ENCODE results near the gene CHCHD6.

CHCHD6 gene

GRCh38 chr3:126935756-126936509, 231.9 kb downstream of the CHCHD6 start:
- Histone ChIP-seq H3K27ac (ENCODE audit: low read depth, low read length, severe bottlenecking) (no peak overlapping the region), H3K9me3 (ENCODE audit: control insufficient read depth, low read length) (no peaks in the 10 kb centered on the region), H3K4me3 (ENCODE audit: extremely low read depth, insufficient read depth, low read length, poor library complexity, severe bottlenecking) (no peak overlapping the region), H3K36me3 (ENCODE audit: control insufficient read depth, insufficient read depth, low read length) (no peaks in the 10 kb centered on the region), H3K4me1 (ENCODE audit: control insufficient read depth, insufficient read depth, low read length, poor library complexity, severe bottlenecking) (peaks cover 62% of the 10 kb centered on the region)
- 100% methylated on average over 2 to 3 of the region's 4 CpGs for WGBS, 2 experiments (ENCODE audit: insufficient coverage in 2 of 2)

GRCh38 chr3:126936853-126937425, 232.9 kb downstream of the CHCHD6 start:
- H3K36me3 ChIP-seq (ENCODE audit: control insufficient read depth, insufficient read depth, low read length) = no peaks in the 10 kb centered on the region
- no peak overlapping the region for H3K27ac ChIP-seq (ENCODE audit: low read depth, low read length, severe bottlenecking)
- H3K4me3 ChIP-seq (ENCODE audit: extremely low read depth, insufficient read depth, low read length, poor library complexity, severe bottlenecking) = no peak overlapping the region
- 91 to 94% methylated on average over 5 of the region's 6 CpGs for WGBS, 2 experiments (ENCODE audit: insufficient coverage in 2 of 2)
- H3K4me1 ChIP-seq (ENCODE audit: control insufficient read depth, insufficient read depth, low read length, poor library complexity, severe bottlenecking) = peaks cover 52% of the 10 kb centered on the region
- no peaks in the 10 kb centered on the region for H3K9me3 ChIP-seq (ENCODE audit: control insufficient read depth, low read length)

- H3K27ac ChIP-seq (ENCODE audit: low read depth, low read length, severe bottlenecking) = no peak overlapping the region
- H3K36me3 ChIP-seq (ENCODE audit: control insufficient read depth, insufficient read depth, low read length) = no peaks in the 10 kb centered on the region
- peaks cover 46% of the 10 kb centered on the region for H3K4me1 ChIP-seq (ENCODE audit: control insufficient read depth, insufficient read depth, low read length, poor library complexity, severe bottlenecking)
- WGBS, 2 experiments (ENCODE audit: insufficient coverage in 2 of 2) = 89 to 100% methylated on average over 2 of the region's 2 CpGs
- H3K9me3 ChIP-seq (ENCODE audit: control insufficient read depth, low read length) = no peaks in the 10 kb centered on the region
- no peak overlapping the region for H3K4me3 ChIP-seq (ENCODE audit: extremely low read depth, insufficient read depth, low read length, poor library complexity, severe bottlenecking)
These were observed 233.5 kb downstream of the CHCHD6 start for GRCh38 chr3:126937533-126937932.

GRCh38 chr3:126937973-126938372, 233.9 kb downstream of the CHCHD6 start:
- Histone ChIP-seq H3K4me3 (ENCODE audit: extremely low read depth, insufficient read depth, low read length, poor library complexity, severe bottlenecking) (no peak overlapping the region), H3K4me1 (ENCODE audit: control insufficient read depth, insufficient read depth, low read length, poor library complexity, severe bottlenecking) (peaks cover 42% of the 10 kb centered on the region), H3K9me3 (ENCODE audit: control insufficient read depth, low read length) (no peaks in the 10 kb centered on the region), H3K36me3 (ENCODE audit: control insufficient read depth, insufficient read depth, low read length) (no peaks in the 10 kb centered on the region), H3K27ac (ENCODE audit: low read depth, low read length, severe bottlenecking) (no peak overlapping the region)
- WGBS, 2 experiments (ENCODE audit: insufficient coverage in 2 of 2) = 94 to 95% methylated on average over 6 to 7 of the region's 7 CpGs

- H3K4me1 ChIP-seq (ENCODE audit: control insufficient read depth, insufficient read depth, low read length, poor library complexity, severe bottlenecking) = peaks cover 34% of the 10 kb centered on the region
- no peaks in the 10 kb centered on the region for H3K9me3 ChIP-seq (ENCODE audit: control insufficient read depth, low read length)
- H3K4me3 ChIP-seq (ENCODE audit: extremely low read depth, insufficient read depth, low read length, poor library complexity, severe bottlenecking) = no peak overlapping the region
- H3K27ac ChIP-seq (ENCODE audit: low read depth, low read length, severe bottlenecking) = no peak overlapping the region
- H3K36me3 ChIP-seq (ENCODE audit: control insufficient read depth, insufficient read depth, low read length) = no peaks in the 10 kb centered on the region
- WGBS, 2 experiments (ENCODE audit: insufficient coverage in 2 of 2) = 83 to 84% methylated on average over 8 of the region's 8 CpGs
These were observed 234.7 kb downstream of the CHCHD6 start for GRCh38 chr3:126938520-126939337.

GRCh38 chr3:126939338-126939718, 235.3 kb downstream of the CHCHD6 start:
- no peak overlapping the region for H3K27ac ChIP-seq (ENCODE audit: low read depth, low read length, severe bottlenecking)
- WGBS, 2 experiments (ENCODE audit: insufficient coverage in 2 of 2) = 55 to 73% methylated on average over 3 of the region's 4 CpGs

GRCh38 chr3:126939733-126940132, 235.7 kb downstream of the CHCHD6 start:
- WGBS, 2 experiments (ENCODE audit: insufficient coverage in 2 of 2) = no CpG with 5 or more reads among the region's 3 CpGs
- Histone ChIP-seq H3K4me1 (ENCODE audit: control insufficient read depth, insufficient read depth, low read length, poor library complexity, severe bottlenecking) (peaks cover 27% of the 10 kb centered on the region), H3K27ac (ENCODE audit: low read depth, low read length, severe bottlenecking) (no peak overlapping the region), H3K9me3 (ENCODE audit: control insufficient read depth, low read length) (no peaks in the 10 kb centered on the region), H3K36me3 (ENCODE audit: control insufficient read depth, insufficient read depth, low read length) (no peaks in the 10 kb centered on the region), H3K4me3 (ENCODE audit: extremely low read depth, insufficient read depth, low read length, poor library complexity, severe bottlenecking) (no peak overlapping the region)

More at GRCh38 chr3:126939338-126939718, 235.3 kb downstream of the CHCHD6 start:
- Histone ChIP-seq H3K4me3 (ENCODE audit: extremely low read depth, insufficient read depth, low read length, poor library complexity, severe bottlenecking) (no peak overlapping the region), H3K36me3 (ENCODE audit: control insufficient read depth, insufficient read depth, low read length) (no peaks in the 10 kb centered on the region), H3K9me3 (ENCODE audit: control insufficient read depth, low read length) (no peaks in the 10 kb centered on the region), H3K4me1 (ENCODE audit: control insufficient read depth, insufficient read depth, low read length, poor library complexity, severe bottlenecking) (peaks cover 30% of the 10 kb centered on the region)

- Histone ChIP-seq H3K36me3 (ENCODE audit: control insufficient read depth, insufficient read depth, low read length) (no peaks in the 10 kb centered on the region), H3K4me1 (ENCODE audit: control insufficient read depth, insufficient read depth, low read length, poor library complexity, severe bottlenecking) (peaks cover 13% of the 10 kb centered on the region), H3K4me3 (ENCODE audit: extremely low read depth, insufficient read depth, low read length, poor library complexity, severe bottlenecking) (no peak overlapping the region), H3K9me3 (ENCODE audit: control insufficient read depth, low read length) (no peaks in the 10 kb centered on the region), H3K27ac (ENCODE audit: low read depth, low read length, severe bottlenecking) (no peak overlapping the region)
- WGBS, 2 experiments (ENCODE audit: insufficient coverage in 2 of 2) = 79 to 90% methylated on average over 3 to 4 of the region's 5 CpGs
These were observed 237.8 kb downstream of the CHCHD6 start for GRCh38 chr3:126941721-126942270.

GRCh38 chr3:126944089-126944965, 240.3 kb downstream of the CHCHD6 start:
- WGBS, 2 experiments (ENCODE audit: insufficient coverage in 2 of 2) = 87 to 96% methylated on average over 6 to 10 of the region's 12 CpGs
- H3K9me3 ChIP-seq (ENCODE audit: control insufficient read depth, low read length) = no peaks in the 10 kb centered on the region
- no peak overlapping the region for H3K27ac ChIP-seq (ENCODE audit: low read depth, low read length, severe bottlenecking)
- H3K4me1 ChIP-seq (ENCODE audit: control insufficient read depth, insufficient read depth, low read length, poor library complexity, severe bottlenecking) = peaks cover 4% of the 10 kb centered on the region
- no peak overlapping the region for H3K4me3 ChIP-seq (ENCODE audit: extremely low read depth, insufficient read depth, low read length, poor library complexity, severe bottlenecking)
- H3K36me3 ChIP-seq (ENCODE audit: control insufficient read depth, insufficient read depth, low read length) = no peaks in the 10 kb centered on the region

- 87 to 91% methylated on average over 10 to 17 of the region's 17 CpGs for WGBS, 2 experiments (ENCODE audit: insufficient coverage in 2 of 2)
- Histone ChIP-seq H3K36me3 (ENCODE audit: control insufficient read depth, insufficient read depth, low read length) (no peaks in the 10 kb centered on the region), H3K4me3 (ENCODE audit: extremely low read depth, insufficient read depth, low read length, poor library complexity, severe bottlenecking) (no peak overlapping the region), H3K27ac (ENCODE audit: low read depth, low read length, severe bottlenecking) (no peak overlapping the region), H3K9me3 (ENCODE audit: control insufficient read depth, low read length) (no peaks in the 10 kb centered on the region), H3K4me1 (ENCODE audit: control insufficient read depth, insufficient read depth, low read length, poor library complexity, severe bottlenecking) (no peaks in the 10 kb centered on the region)
These were observed 241.2 kb downstream of the CHCHD6 start for GRCh38 chr3:126945171-126945721.
